SU-DHL-6 (cell line): Measurements from ENCODE around the gene RC3H2.

Source experiments
- CTCF ChIP-seq: fragments of 200-600 bp; sonication (generic); IDR thresholded peaks from one replicate; pipeline ENCODE4 v1.5.1; 2017; ENCODE audit warnings: antibody characterized with exemption, mild to moderate bottlenecking, low read length, moderate library complexity; ENCODE audit not compliant: insufficient read depth, poor library complexity, severe bottlenecking
- EZH2phosphoT487 ChIP-seq: fragments of 200-600 bp; sonication (generic), shearing (Covaris generic); conservative IDR thresholded peaks from 2 replicates; pipeline ENCODE4 v1.6.1; 2018; ENCODE audit warnings: mild to moderate bottlenecking, antibody characterized with exemption, low read length, moderate library complexity, mixed read lengths

GRCh38 chr9:122832194-122832593 is 73.0 kb downstream of the RC3H2 start:
- no peak for TF ChIP-seq CTCF
- TF ChIP-seq EZH2phosphoT487: no peak
